ENCODE measurements around the gene CATSPERD. TPM values are rescaled to one million over a fixed set of nuclear protein-coding genes. Genes with fewer than 3 reads are reported as not detected.
A peak's percentile ranks its signal among the peaks of the same experiment; 100 is the strongest.

The CATSPERD gene
- total and polyA plus RNA-seq, 9 of the 15 experiments (the other 6 are each of a cell fraction or from before 2014, with no cell fraction given), result not detected

- TF ChIP-seq ZFP91 (CRISPR knock-in tag; IDR thresholded peaks at IDR 0.05) (no peak), ETS1 (conservative IDR thresholded peaks at IDR 0.05; ENCODE audit: control insufficient read depth, low read depth, low read length) (no peak), ETS2 (tag; IDR thresholded peaks at IDR 0.05; ENCODE audit: borderline replicate concordance, poor library complexity, severe bottlenecking) (no peak), BRCA1 (IDR thresholded peaks at IDR 0.05) (no peak), BRCA1 (CRISPR knock-in tag; IDR thresholded peaks at IDR 0.05) (no peak), ZNF766 (CRISPR knock-in tag; conservative IDR thresholded peaks at IDR 0.05) (no peak), ATF6 (CRISPR knock-in tag; IDR thresholded peaks at IDR 0.05) (peak; percentile 88), POLR2B (IDR thresholded peaks at IDR 0.05; ENCODE audit: low read depth, partially characterized antibody) (peak; percentile 81), MXD1 (CRISPR knock-in tag; IDR thresholded peaks at IDR 0.05; ENCODE audit: borderline replicate concordance, poor library complexity, severe bottlenecking) (no peak), ESRRA (IDR thresholded peaks at IDR 0.05; ENCODE audit: borderline replicate concordance, low read depth) (no peak), THAP7 (CRISPR knock-in tag; IDR thresholded peaks at IDR 0.05) (no peak), RFX5 (IDR thresholded peaks at IDR 0.05; ENCODE audit: low read depth, low read length) (no peak), HMG20B (CRISPR knock-in tag; IDR thresholded peaks at IDR 0.05) (no peak), ZNF224 (CRISPR knock-in tag; IDR thresholded peaks at IDR 0.05) (no peak), ARID3A (IDR thresholded peaks at IDR 0.05; ENCODE audit: borderline replicate concordance, low read depth, low read length) (no peak), MYBL2 (IDR thresholded peaks at IDR 0.05; ENCODE audit: low read depth) (no peak), MYBL2 (CRISPR knock-in tag; IDR thresholded peaks at IDR 0.05; ENCODE audit: borderline replicate concordance) (no peak), XRCC4 (IDR thresholded peaks at IDR 0.05; ENCODE audit: extremely low read depth, insufficient read depth, insufficient read length) (no peak), EZH2 (IDR thresholded peaks at IDR 0.05; ENCODE audit: borderline replicate concordance, low read depth, low read length) (no peak), RBM17 (IDR thresholded peaks at IDR 0.05; ENCODE audit: borderline replicate concordance, low read depth, low read length) (no peak), SOX6 (IDR thresholded peaks at IDR 0.05) (0 out of 2 replicates have a peak, but pooled peaks have one; percentile 12), FOS (IDR thresholded peaks at IDR 0.05; ENCODE audit: extremely low read depth, insufficient read length) (no peak)
Measured at GRCh38 chr19:5680084-5680436, 40.4 kb upstream of the CATSPERD start (continued).

All from K562 (cell line).